SK-N-SH treated with all-trans-retinoic acid at 6 μM for 48 hours (cell line): Measurements from ENCODE around the gene PRR14L.
A peak's percentile ranks its signal among the peaks of the same experiment; 100 is the strongest.

Source experiments
- ATAC-seq: fragments of 200-7000 bp; cut with Tn5 transposase; 3 replicates; pipeline ENCODE4 v1.9.1; 2020; ENCODE audit warnings: mild to moderate bottlenecking, moderate library complexity
- ARNTL ChIP-seq: fragments of 450-650 bp; formaldehyde crosslinking; IDR thresholded peaks from 2 replicates; pipeline ENCODE4 v1.5.0; 2020; ENCODE audit warnings: low read depth, mild to moderate bottlenecking, moderate library complexity, borderline replicate concordance
- BACH2 ChIP-seq: fragments of 250-450 bp; sonication (Bioruptor Pico); IDR thresholded peaks from 2 replicates; pipeline ENCODE4 v1.9.0; 2021; ENCODE audit warnings: mild to moderate bottlenecking, borderline replicate concordance
- CREB5 ChIP-seq: fragments of 250-450 bp; sonication (Bioruptor Pico); IDR thresholded peaks from 2 replicates; pipeline ENCODE4 v1.5.1; 2020; ENCODE audit warnings: low read depth, mild to moderate bottlenecking, moderate library complexity
- CSDC2 ChIP-seq: fragments of 250-450 bp; sonication (Bioruptor Pico); IDR thresholded peaks from 2 replicates; pipeline ENCODE4 v1.5.0; 2020; ENCODE audit warnings: mild to moderate bottlenecking, moderate library complexity
- CSRNP3 ChIP-seq: fragments of 250-450 bp; sonication (Bioruptor Pico); IDR thresholded peaks from 2 replicates; pipeline ENCODE4 v1.5.1; 2021; ENCODE audit warnings: mild to moderate bottlenecking, moderate library complexity
- ESRRG ChIP-seq: fragments of 250-450 bp; sonication (Bioruptor Pico); IDR thresholded peaks from 2 replicates; pipeline ENCODE4 v1.6.1; 2021; ENCODE audit warnings: mild to moderate bottlenecking
- GLIS3 ChIP-seq: fragments of 250-450 bp; sonication (Bioruptor Pico); IDR thresholded peaks from 2 replicates; pipeline ENCODE4 v1.5.0; 2020; ENCODE audit warnings: mild to moderate bottlenecking, moderate library complexity
- ISL1 ChIP-seq: fragments of 250-450 bp; sonication (Bioruptor Pico); IDR thresholded peaks from 2 replicates; pipeline ENCODE4 v2.1.2; 2022; ENCODE audit warnings: mild to moderate bottlenecking, moderate library complexity
- OSR1 ChIP-seq: fragments of 250-450 bp; sonication (Bioruptor Pico); IDR thresholded peaks from 2 replicates; pipeline ENCODE4 v1.8.0; 2022; ENCODE audit warnings: moderate library complexity, mild to moderate bottlenecking, inconsistent platforms
- PATZ1 ChIP-seq: fragments of 250-450 bp; sonication (Bioruptor Pico); IDR thresholded peaks from 2 replicates; pipeline ENCODE4 v1.8.0; 2020; ENCODE audit warnings: mild to moderate bottlenecking, moderate library complexity, borderline replicate concordance
- POU6F1 ChIP-seq: fragments of 250-450 bp; sonication (Bioruptor Pico); IDR thresholded peaks from 2 replicates; pipeline ENCODE4 v1.8.0; 2021; ENCODE audit warnings: low read depth, mild to moderate bottlenecking, moderate library complexity, borderline replicate concordance
- PPARA ChIP-seq: fragments of 250-450 bp; sonication (Bioruptor Pico); IDR thresholded peaks from 2 replicates; pipeline ENCODE4 v1.5.0; 2020; ENCODE audit warnings: mild to moderate bottlenecking, borderline replicate concordance
- RARB ChIP-seq: fragments of 250-450 bp; sonication (Bioruptor Pico); IDR thresholded peaks from 2 replicates; pipeline ENCODE4 v1.8.0; 2021; ENCODE audit warnings: mild to moderate bottlenecking, moderate library complexity
- SNAI2 ChIP-seq: fragments of 250-450 bp; sonication (Bioruptor Pico); IDR thresholded peaks from 2 replicates; pipeline ENCODE4 v1.5.0; 2020; ENCODE audit warnings: mild to moderate bottlenecking, moderate library complexity
- TOX ChIP-seq: fragments of 250-450 bp; sonication (Bioruptor Pico); IDR thresholded peaks from 2 replicates; pipeline ENCODE4 v1.8.0; 2021; ENCODE audit warnings: mild to moderate bottlenecking, moderate library complexity, borderline replicate concordance
- TSHZ2 ChIP-seq: fragments of 250-450 bp; sonication (Bioruptor Pico); IDR thresholded peaks from 2 replicates; pipeline ENCODE4 v1.5.0; 2020; ENCODE audit warnings: mild to moderate bottlenecking, moderate library complexity
- ZC3H10 ChIP-seq: fragments of 250-450 bp; sonication (Bioruptor Pico); IDR thresholded peaks from 2 replicates; pipeline ENCODE4 v1.5.1; 2021; ENCODE audit warnings: mild to moderate bottlenecking, moderate library complexity
- ZFP3 ChIP-seq: fragments of 250-450 bp; sonication (Bioruptor Pico); IDR thresholded peaks from 2 replicates; pipeline ENCODE4 v1.5.0; 2020; ENCODE audit warnings: mild to moderate bottlenecking, moderate library complexity
- ZFP30 ChIP-seq: fragments of 450-650 bp; formaldehyde crosslinking; IDR thresholded peaks from 2 replicates; pipeline ENCODE4 v1.5.0; 2022; ENCODE audit warnings: mild to moderate bottlenecking, moderate library complexity
- ZNF565 ChIP-seq: fragments of 450-650 bp; formaldehyde crosslinking; conservative IDR thresholded peaks from 2 replicates; pipeline ENCODE4 v1.5.0; 2020; ENCODE audit warnings: low read depth, mild to moderate bottlenecking, moderate library complexity
- ZNF70 ChIP-seq: fragments of 450-650 bp; formaldehyde crosslinking; IDR thresholded peaks from 2 replicates; pipeline ENCODE4 v1.5.0; 2020; ENCODE audit warnings: mild to moderate bottlenecking, moderate library complexity
- ZNF8 ChIP-seq: fragments of 450-650 bp; formaldehyde crosslinking; IDR thresholded peaks from 2 replicates; pipeline ENCODE4 v1.5.0; 2020; ENCODE audit warnings: mild to moderate bottlenecking, moderate library complexity

PRR14L gene

GRCh38 chr22:31719850-31720471 lies 30.0 kb downstream of the PRR14L start:
- TF ChIP-seq PATZ1 (CRISPR knock-in tag) (no peak), ZC3H10 (CRISPR knock-in tag) (no peak), GLIS3 (no peak), BACH2 (no peak), CSDC2 (CRISPR knock-in tag) (no peak), CREB5 (no peak), ARNTL (CRISPR knock-in tag) (no peak), POU6F1 (CRISPR knock-in tag) (no peak), PPARA (CRISPR knock-in tag) (no peak), ZNF70 (CRISPR knock-in tag) (no peak), ISL1 (CRISPR knock-in tag) (no peak), ZFP3 (no peak), ZFP30 (CRISPR knock-in tag) (no peak), ESRRG (CRISPR knock-in tag) (no peak), RARB (CRISPR knock-in tag) (no peak), TSHZ2 (no peak), TOX (CRISPR knock-in tag) (no peak), OSR1 (no peak), ZNF8 (CRISPR knock-in tag) (no peak)
- ATAC-seq = no peak

GRCh38 chr22:31715147-31715778 lies 34.7 kb downstream of the PRR14L start:
- ATAC-seq = no peak; the same call in 2 of the 3 replicates
- TF ChIP-seq GLIS3 (no peak), PPARA (CRISPR knock-in tag) (no peak), TOX (CRISPR knock-in tag) (no peak), CSRNP3 (no peak), ZNF8 (CRISPR knock-in tag) (no peak), ZFP3 (no peak), POU6F1 (CRISPR knock-in tag) (no peak), ZNF565 (CRISPR knock-in tag) (no peak), CSDC2 (CRISPR knock-in tag) (no peak), PATZ1 (CRISPR knock-in tag) (no peak), TSHZ2 (peak; percentile 94), ZFP30 (CRISPR knock-in tag) (no peak), SNAI2 (CRISPR knock-in tag) (peak; percentile 84; the same call in 1 of the 2 replicates), OSR1 (no peak), BACH2 (no peak), ESRRG (CRISPR knock-in tag) (peak; percentile 30; the same call in 1 of the 2 replicates)
